Measurements from ENCODE around the gene B3GNT3. TPM values are rescaled to one million over a fixed set of nuclear protein-coding genes. Genes with fewer than 3 reads are reported as not detected.

B3GNT3 gene
- total and polyA plus RNA-seq, 2 of the 8 experiments (the other 6 are each of a cell fraction or from before 2014, with no cell fraction given) = 1.5 TPM

DNA sequence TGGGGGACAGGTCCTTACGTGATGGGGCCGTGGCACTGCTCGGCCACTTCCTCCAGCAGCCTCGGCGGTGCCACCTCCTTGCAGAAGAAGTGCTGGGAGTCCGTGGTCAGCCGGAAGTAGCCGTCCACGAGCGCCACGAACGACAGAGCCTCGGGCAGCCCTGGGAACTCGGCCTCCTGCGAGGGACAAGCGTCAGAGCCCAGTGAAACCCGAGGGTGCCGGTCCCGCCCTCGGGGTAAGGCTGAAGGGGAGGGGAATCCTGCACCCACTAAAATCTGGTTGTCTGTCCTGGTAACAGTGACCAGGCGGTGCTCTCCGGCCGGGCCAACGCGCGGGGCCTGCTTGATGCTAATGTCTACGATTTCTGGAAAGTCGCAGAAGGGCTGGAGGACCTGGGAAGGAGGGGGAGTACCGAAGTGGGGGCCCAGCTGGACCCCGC, 46.5 kb downstream of the B3GNT3 start:
- Histone ChIP-seq H2BK12ac (ENCODE audit: low read depth, low read length) (0 out of 2 replicates have a peak overlapping the region, but pooled peaks have one; percentile 60), H3K79me1 (ENCODE audit: low read depth, low read length) (no peaks in the 10 kb centered on the region), H3K14ac (ENCODE audit: insufficient read length) (no peak overlapping the region), H4K20me1 (replicated peaks in 1 of 2; ENCODE audit: control insufficient read depth in 1 of 2, insufficient read depth in 2 of 2, low read length in 2 of 2) (peaks cover 0 to 5% of the 10 kb centered on the region in 2 experiments), H2BK15ac (ENCODE audit: low read length) (no peak overlapping the region), H2BK5ac (ENCODE audit: low read depth, low read length) (no peak overlapping the region), H2BK120ac (replicated peaks; ENCODE audit: low read depth, low read length) (no peak overlapping the region), H2AK5ac (ENCODE audit: low read depth, low read length) (no peak overlapping the region), H3K56ac (replicated peaks; ENCODE audit: insufficient read length, low read depth, low read length) (no peak overlapping the region), H3K27me3 (replicated peaks in 1 of 4; ENCODE audit: control insufficient read depth in 3 of 4, extremely low read depth in 1 of 4, insufficient read depth in 3 of 4, low read length in 3 of 4) (peaks cover 0 to 9% (median 2%) of the 10 kb centered on the region in 4 experiments; a peak in 3 of 7 replicates), H3K4me3 (ENCODE audit: extremely low read depth in 1 of 4, insufficient read depth in 2 of 4, low read depth in 3 of 4, low read length in 4 of 4) (peak overlapping the region; percentile 35 to 72 (median 62)), H3K4me2 (ENCODE audit: insufficient read depth in 1 of 2, low read depth in 2 of 2, low read length in 2 of 2) (peak overlapping the region; percentile 66 to 92), H4K5ac (ENCODE audit: insufficient read length, low read depth, low read length) (no peak overlapping the region), H3K27ac (ENCODE audit: low read depth, low read length) (no peak overlapping the region), H2BK20ac (ENCODE audit: low read length) (no peak overlapping the region), H3K23me2 (ENCODE audit: low read depth, low read length) (peaks cover 12% of the 10 kb centered on the region), H3K36me3 (ENCODE audit: control insufficient read depth in 2 of 4, insufficient read depth in 4 of 4, low read length in 3 of 4) (no peaks in the 10 kb centered on the region), H2AFZ (ENCODE audit: low read length) (peak overlapping the region; percentile 54; the same call in 1 of the 2 replicates), H3K4me1 (replicated peaks in 1 of 4; ENCODE audit: control insufficient read depth in 3 of 4, insufficient read depth in 4 of 4, low read length in 3 of 4) (peaks cover 0 to 14% (median 3%) of the 10 kb centered on the region in 4 experiments; a peak in 5 of 7 replicates), H3K79me2 (ENCODE audit: control insufficient read depth in 1 of 2, insufficient read depth in 2 of 2, low read length in 2 of 2) (no peaks in the 10 kb centered on the region), H4K8ac (ENCODE audit: extremely low read depth, insufficient read depth, low read length) (peak overlapping the region; percentile 59), H3K9me3 (ENCODE audit: insufficient read depth in 2 of 2, low read depth in 1 of 2, low read length in 1 of 2) (no peaks in the 10 kb centered on the region), H3K18ac (ENCODE audit: extremely low read depth, low read length) (no peak overlapping the region; the same call in none of the 2 replicates), H3K4ac (replicated peaks; ENCODE audit: insufficient read length, low read depth, low read length) (no peak overlapping the region), H3K9ac (replicated peaks in 1 of 4; ENCODE audit: extremely low read depth in 1 of 4, low read depth in 3 of 4, low read length in 3 of 4) (no peak overlapping the region), H3K23ac (ENCODE audit: insufficient read length) (no peak overlapping the region), H4K91ac (replicated peaks; ENCODE audit: insufficient read length, low read length) (no peak overlapping the region)
- whole genome bisulfite sequencing, 2 experiments (ENCODE audit: extremely low coverage in 1 of 2, insufficient coverage in 1 of 2, insufficient read length in 1 of 2, insufficient replicate concordance in 2 of 2, low coverage in 1 of 2, low lambda C conversion rate in 2 of 2, missing lambda C conversion rate in 1 of 2) = 5% methylated on average over 30 of the region's 30 CpGs; no CpG with 5 or more reads in 1 of the 2 experiments
- TF ChIP-seq SAP30 (IDR thresholded peaks at IDR 0.05; ENCODE audit: insufficient read depth, insufficient replicate concordance, low read length) = no peak
- TF ChIP-seq CREB1 (IDR thresholded peaks at IDR 0.05) = 0 out of 2 replicates have a peak, but pooled peaks have one; percentile 5
- no peak for TF ChIP-seq YY1 (IDR thresholded peaks at IDR 0.05; ENCODE audit: low read depth, low read length)
- peak in 1 of 2 experiments; percentile 47; a peak in 1 of 4 replicates for TF ChIP-seq SIN3A (conservative IDR thresholded peaks at IDR 0.05 in 1 of 2, IDR thresholded peaks at IDR 0.05 in 1 of 2; ENCODE audit: low read depth in 1 of 2, low read length in 2 of 2)
- TF ChIP-seq ASH2L (IDR thresholded peaks at IDR 0.05; ENCODE audit: low read length) = peak; percentile 14
- 0 out of 2 replicates have a peak, but pooled peaks have one; percentile 12 for TF ChIP-seq TAF1 (IDR thresholded peaks at IDR 0.05; ENCODE audit: low read depth, low read length)
- no peak for TF ChIP-seq HDAC2 (IDR thresholded peaks at IDR 0.05; ENCODE audit: borderline replicate concordance in 1 of 2, low read depth in 2 of 2, low read length in 2 of 2)
- POLR2A ChIA-PET (ENCODE audit: partially characterized antibody) = interaction anchor here (0.6 to 12.5 kb wide), 4 partner anchors 10 to 29 kb away, joined by 3 to 133 read pairs (median 16); partner anchors contain the start of gene RPL18A
- FAIRE-seq (no peak), DNase-seq (ENCODE audit: low read depth in 1 of 2, low spot score in 2 of 2) (no peak)
- CTCF ChIA-PET (ENCODE audit: partially characterized antibody) = interaction anchor here (0.9 to 1.0 kb wide), 2 partner anchors 12 to 57 kb away, joined by 3 to 4 read pairs; no protein-coding TSS in a partner anchor
